ENCODE measurements around the gene STX8.

STX8 gene

GRCh38 chr17:9234389-9234945 lies 341.2 kb downstream of the STX8 start:
- no peak for DNase-seq

DNA sequence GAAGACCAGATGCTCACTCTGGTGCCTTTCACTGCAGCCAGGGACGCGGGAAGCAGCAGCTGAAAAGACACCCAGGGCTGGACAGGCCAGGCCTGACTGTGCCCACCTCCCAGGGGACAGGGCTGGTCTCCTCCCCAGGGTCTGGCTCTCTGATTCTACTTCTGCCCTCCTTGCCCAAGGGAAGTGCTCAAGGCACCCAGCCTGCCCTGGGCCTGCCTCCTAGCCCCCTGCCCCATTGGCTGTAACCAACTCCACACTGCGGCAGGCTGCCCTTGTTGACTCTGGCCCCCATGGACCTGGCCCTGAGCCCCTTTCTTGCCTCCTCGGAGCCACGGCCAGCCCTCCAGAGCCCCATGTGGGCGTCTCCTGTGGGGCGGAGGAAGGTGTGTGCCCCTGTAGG lies 341.9 kb downstream of the STX8 start:
- DNase-seq = no peak

GRCh38 chr17:9233271-9233599 lies 342.4 kb downstream of the STX8 start:
- DNase-seq = no peak

GRCh38 chr17:9232591-9233270 lies 342.9 kb downstream of the STX8 start:
- no peak for DNase-seq

DNA sequence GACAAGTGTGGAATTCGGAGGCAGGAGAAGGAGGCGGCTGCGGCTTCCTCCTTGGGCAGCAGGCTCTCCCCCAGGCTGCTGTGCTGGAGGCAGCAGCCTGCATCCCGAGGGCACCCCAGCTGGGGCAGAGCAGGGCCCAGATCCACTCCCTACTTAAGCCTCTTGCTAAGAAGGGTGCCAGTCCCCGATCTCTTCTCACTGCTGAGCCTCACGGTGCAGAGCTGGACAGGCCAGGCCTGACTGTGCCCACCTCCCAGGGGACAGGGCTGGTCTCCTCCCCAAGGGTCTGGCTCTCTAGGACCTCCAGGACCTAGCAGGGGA lies 343.5 kb downstream of the STX8 start:
- DNase-seq = no peak

GRCh38 chr17:9231449-9232154 lies 344.0 kb downstream of the STX8 start:
- DNase-seq = no peak

GRCh38 chr17:9230861-9231260 lies 344.8 kb downstream of the STX8 start:
- no peak for DNase-seq

GRCh38 chr17:9230346-9230745 lies 345.3 kb downstream of the STX8 start:
- no peak for DNase-seq

GRCh38 chr17:9229826-9230201 lies 345.8 kb downstream of the STX8 start:
- no peak for DNase-seq

GRCh38 chr17:9229160-9229825 lies 346.3 kb downstream of the STX8 start:
- DNase-seq = no peak

GRCh38 chr17:9228408-9229159 lies 347.0 kb downstream of the STX8 start:
- no peak for DNase-seq

DNA sequence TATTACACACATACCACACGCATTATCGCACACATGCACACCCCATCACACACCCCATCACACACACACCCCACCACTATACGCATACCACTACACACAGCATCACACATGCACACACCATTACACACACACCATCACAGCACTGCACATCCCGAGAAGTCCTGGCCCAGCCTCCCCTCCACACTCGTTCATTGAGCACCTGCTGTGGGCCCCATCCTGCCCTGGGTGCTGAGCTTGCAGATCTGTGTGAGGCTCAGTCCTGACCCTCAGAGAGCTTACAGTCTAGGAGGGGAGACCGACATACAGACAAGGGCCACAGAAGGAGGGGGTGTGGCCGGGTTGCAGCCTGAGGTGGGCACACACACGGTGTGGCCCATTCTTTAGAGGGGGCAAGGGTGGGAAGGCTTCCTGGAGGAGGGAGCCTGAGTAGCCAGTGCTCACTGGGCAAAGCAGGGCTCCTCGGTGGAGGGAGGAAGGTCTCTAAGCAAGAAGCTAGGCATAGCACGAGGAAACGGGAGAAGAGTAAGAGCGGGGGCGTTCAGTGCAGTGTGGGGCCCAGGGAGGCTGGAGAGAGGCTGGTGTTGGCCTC lies 347.7 kb downstream of the STX8 start:
- no peak for DNase-seq

DNA sequence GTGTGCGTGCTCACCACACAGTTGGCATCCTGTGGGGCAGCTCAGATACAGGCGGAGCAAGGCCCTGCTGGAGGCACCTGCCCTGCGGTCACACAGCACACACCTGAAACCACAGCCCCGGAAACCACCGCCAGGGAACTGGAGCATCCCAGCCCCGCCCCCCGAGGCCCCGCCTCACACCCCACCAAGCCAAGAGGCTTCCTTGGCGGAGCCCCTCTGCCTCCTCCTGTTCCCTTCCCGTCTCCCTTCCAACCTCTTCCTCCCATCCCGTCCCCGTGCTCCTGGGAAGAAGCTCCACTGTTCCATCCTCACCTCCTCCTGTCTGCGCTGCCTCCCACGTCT lies 348.9 kb downstream of the STX8 start:
- DNase-seq = no peak

DNA sequence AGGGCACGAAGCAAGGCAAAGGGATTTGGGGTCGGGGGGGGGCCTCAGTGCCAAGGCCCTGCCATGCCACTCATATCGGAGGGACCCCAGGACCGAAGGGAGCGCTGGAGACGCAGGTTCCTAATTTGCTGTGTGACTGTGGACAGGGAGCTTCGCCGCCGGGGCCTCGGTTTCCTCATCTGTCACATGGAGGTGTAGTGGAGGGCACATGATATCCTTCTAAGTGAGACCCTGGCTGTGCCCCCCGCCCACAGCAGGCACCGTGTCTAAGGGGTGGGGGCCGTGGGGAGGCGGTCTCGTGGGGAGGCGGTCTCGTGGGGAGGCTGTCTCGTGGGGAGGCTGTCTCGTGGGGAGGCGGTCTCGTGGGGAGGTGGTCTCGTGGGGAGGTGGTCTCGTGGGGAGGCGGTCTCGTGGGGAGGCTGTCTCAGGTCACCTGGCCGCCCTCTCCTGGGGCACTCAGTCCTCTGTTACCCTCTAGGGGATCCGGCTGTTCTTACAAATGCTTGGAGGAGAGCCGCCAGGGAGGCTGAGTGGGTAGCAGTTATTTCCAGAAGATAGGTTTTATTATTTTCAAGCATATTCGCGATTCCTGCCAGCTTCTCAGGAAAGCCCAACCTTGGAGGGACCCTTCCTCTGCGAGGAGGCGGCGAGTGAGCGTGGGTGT lies 349.4 kb downstream of the STX8 start:
- DNase-seq = no peak

GRCh38 chr17:9225305-9226101 lies 350.1 kb downstream of the STX8 start:
- no peak for DNase-seq

- no peak for DNase-seq
These were observed 351.1 kb downstream of the STX8 start for GRCh38 chr17:9224485-9224884.

- no peak for DNase-seq
These were observed 352.1 kb downstream of the STX8 start for GRCh38 chr17:9223531-9223930.

GRCh38 chr17:9221922-9222180 lies 353.8 kb downstream of the STX8 start:
- DNase-seq = no peak

- no peak for DNase-seq
These were observed 354.3 kb downstream of the STX8 start for GRCh38 chr17:9221147-9221921.

DNA sequence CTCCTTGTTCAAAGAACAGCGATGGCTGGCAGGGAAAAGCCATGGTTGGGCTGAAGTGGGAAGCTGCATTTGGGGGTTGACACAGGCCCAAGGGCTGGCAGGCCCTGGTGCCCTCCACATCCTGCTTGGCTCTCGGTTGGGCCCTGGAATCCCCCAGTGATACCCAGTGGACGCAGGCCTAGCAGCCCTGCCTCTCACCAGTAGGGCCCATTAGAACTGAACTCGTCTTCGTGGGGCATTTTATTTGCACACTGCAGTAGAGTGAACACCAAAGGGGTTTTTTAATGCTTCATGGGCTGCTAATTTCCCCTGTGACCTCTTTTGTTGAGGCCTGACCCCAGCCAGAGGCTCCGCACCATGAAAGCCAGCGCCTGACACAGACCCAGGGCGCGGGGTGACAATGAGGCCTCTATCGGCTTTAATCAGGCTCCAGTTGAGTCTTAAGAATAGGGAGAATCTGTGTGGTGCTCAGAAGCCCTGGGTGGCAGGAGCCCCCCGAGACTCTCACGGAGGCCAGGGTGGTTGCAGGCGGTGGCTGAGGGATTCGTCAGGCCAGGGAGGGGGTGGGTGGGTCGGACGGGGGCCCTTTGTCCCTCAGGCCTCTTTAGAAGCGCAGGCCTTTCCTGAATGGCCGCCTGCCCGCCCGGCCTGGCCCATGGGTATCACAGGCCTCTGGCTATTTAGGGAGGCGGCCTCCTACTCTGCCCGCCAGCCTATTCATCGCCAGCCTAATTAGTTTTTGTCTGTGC lies 355.0 kb downstream of the STX8 start:
- no peak for DNase-seq
